ENCODE measurements around the gene NKIRAS1.
"Not testable (repeated sequence)": the region's sequence is repeated elsewhere in the genome, so short reads cannot be mapped to it uniquely, and the experiment has no call there.

Gene NKIRAS1

GRCh38 chr3:23870663-23871043, 46.1 kb downstream of the NKIRAS1 start:
- not testable (repeated sequence) for DNase-seq (ENCODE audit: low spot score)

GRCh38 chr3:23869977-23870662, 46.7 kb downstream of the NKIRAS1 start:
- no peak for DNase-seq (ENCODE audit: low spot score)

- no peak for DNase-seq (ENCODE audit: low spot score)
These were observed 49.0 kb downstream of the NKIRAS1 start for GRCh38 chr3:23867838-23868237.

- no peak for DNase-seq (ENCODE audit: low spot score)
These were observed 49.4 kb downstream of the NKIRAS1 start for GRCh38 chr3:23867400-23867799.

DNA sequence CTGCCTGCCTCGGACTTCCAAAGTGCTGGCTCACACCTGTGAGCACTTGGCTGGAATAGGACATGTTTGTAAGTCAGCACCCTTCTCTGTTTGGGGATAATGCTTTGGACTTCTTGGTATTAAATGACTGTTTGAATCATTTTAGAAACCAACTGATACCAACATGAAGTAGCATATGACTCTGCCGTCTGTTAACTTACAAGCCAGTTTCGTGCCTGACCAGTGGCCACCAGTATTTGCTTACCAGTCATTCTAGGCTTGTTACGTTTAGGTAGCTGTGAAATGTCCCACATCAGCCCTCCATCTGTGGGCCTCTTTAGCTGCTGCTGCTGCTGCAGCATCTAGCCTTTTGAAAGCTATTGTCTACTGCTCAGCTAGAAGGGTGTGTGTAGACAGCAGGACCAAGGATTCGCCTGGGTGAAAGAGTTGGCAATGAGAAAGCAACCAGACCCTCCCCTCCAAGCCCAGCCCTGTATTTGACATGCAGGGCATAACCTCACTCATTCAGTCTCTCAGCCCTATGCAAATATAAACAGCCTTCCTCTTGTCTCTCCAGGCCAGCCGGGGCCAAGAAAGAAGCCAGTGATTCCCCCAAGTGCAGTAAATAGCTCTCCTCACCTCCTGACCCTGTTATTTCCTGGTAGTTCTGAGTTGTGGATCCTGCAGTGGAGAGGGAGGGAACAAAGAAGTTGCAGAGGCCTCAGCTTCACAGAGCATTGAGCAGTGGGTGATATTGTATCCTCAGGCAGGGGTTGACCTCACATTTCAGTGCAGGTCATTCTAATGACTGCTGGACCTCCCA, 51.0 kb downstream of the NKIRAS1 start:
- no peak for DNase-seq (ENCODE audit: low spot score)

DNA sequence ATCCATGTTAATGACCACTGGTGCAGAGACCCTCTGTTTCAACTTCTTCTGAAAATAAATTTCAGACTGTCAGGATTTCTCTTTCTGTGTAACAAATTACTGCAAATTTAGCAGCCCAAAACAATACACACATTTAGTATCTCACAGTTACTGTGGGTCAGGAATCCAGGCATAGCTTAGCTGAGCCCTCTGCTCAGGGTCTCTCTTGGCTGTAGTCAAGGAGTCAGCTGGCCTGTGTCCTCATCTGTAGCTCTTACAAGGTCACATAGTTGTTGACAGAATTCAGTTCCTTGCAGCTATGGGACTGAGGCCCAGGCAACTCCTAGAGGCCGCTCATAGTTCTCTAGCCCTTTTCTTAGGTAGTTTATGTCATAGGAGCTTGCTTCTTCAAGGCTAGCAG, 51.9 kb downstream of the NKIRAS1 start:
- DNase-seq (ENCODE audit: low spot score), result no peak

DNA sequence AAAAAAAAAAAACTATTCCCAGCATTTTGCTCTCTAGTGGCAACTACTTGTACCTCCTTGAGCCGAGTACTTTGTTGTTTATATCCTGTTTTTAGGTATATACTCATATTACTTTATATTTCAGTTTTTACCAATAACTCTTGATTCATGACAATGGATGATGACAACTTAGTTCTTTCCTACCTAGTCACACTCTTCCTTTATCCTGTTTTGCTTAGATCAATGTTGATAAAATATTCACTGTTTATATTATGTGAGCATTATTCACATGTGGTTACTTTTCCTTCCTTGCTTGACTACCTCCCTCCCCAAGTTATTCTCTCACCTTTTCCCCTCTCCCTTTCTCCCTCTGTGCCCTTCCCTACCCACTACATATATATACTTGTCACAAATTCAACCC, 53.7 kb downstream of the NKIRAS1 start:
- no peak for DNase-seq (ENCODE audit: low spot score)

- no peak for DNase-seq (ENCODE audit: low spot score)
These were observed 55.1 kb downstream of the NKIRAS1 start for GRCh38 chr3:23861689-23862088.

- no peak for DNase-seq (ENCODE audit: low spot score)
These were observed 56.9 kb downstream of the NKIRAS1 start for GRCh38 chr3:23859839-23860382.

GRCh38 chr3:23859012-23859743, 57.6 kb downstream of the NKIRAS1 start:
- no peak for DNase-seq (ENCODE audit: low spot score)

GRCh38 chr3:23856286-23856685, 60.5 kb downstream of the NKIRAS1 start:
- DNase-seq (ENCODE audit: low spot score), result no peak

- not testable (repeated sequence) for DNase-seq (ENCODE audit: low spot score)
These were observed 67.3 kb downstream of the NKIRAS1 start for GRCh38 chr3:23849462-23849861.

DNA sequence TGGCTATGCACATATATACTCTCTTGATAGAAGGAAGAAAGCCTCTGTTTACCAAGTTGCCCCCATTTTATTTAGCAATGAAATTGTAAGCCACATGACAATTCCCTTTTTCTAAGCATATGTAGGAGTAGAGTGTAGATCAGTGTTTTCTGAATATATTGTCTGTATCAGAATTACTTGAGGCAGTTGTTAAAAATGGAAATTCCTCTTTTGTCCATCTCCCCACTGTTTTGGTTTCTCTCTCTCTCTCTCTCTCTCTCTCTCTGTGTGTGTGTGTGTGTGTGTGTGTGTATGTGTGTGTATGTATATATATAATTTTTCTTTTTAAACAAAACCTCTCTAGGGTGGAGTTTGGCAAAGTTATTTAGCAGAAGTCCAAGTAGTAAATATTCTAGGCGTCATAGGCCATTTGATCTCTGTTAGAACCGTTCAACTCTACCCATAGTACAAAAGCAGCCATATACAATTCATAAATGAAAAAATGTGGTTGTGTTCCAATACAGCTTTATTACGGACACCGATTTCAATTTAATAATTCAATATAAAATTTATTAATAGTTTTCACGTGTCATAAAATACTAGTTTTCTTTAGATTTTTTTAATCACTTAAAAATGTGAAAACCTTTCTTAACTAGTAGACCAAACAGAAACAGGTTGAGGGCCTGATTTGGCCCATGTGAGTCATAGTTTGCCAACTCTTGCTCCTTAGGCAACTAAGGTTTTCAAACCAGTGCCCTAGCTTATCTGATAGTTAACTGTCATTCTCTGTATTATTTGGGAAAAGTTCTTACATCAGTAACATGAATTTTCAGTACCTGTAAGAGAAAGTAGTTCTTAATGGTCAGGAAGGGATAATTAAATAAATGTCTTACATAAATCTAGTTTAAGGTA, 71.2 kb downstream of the NKIRAS1 start:
- DNase-seq (ENCODE audit: low spot score), result no peak

- DNase-seq (ENCODE audit: low spot score), result no peak
These were observed 72.9 kb downstream of the NKIRAS1 start for GRCh38 chr3:23843869-23844268.

Data from SK-N-DZ (cell line).